ENCODE measurements around the gene ART3. TPM values are rescaled to one million over a fixed set of nuclear protein-coding genes. Genes with fewer than 3 reads are reported as not detected.

ART3 gene
- total and polyA plus RNA-seq, 2 of the 8 experiments (the other 6 are each of a cell fraction or from before 2014, with no cell fraction given), result 0.21 to 0.63 TPM

DNA sequence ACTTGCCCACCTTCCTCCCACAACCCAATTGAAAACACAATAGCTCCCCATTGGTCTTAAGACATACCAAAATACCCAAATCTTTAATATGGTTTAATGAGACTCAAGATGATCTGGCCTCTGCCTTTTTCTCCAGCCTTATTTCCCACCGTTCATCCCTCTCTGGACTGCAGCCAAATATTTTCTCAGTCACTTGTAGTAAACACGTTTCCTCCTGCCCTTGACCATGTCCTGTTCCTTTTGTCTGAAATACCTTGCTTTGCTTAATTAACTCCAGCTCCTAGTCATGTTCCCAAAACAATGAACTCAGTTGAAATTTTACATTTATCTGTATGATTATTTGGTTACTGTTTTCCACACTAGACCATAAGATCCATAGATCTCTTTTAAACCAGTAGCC is 82.1 kb downstream of the ART3 start (continued):
- TF ChIP-seq, protein P1, sequence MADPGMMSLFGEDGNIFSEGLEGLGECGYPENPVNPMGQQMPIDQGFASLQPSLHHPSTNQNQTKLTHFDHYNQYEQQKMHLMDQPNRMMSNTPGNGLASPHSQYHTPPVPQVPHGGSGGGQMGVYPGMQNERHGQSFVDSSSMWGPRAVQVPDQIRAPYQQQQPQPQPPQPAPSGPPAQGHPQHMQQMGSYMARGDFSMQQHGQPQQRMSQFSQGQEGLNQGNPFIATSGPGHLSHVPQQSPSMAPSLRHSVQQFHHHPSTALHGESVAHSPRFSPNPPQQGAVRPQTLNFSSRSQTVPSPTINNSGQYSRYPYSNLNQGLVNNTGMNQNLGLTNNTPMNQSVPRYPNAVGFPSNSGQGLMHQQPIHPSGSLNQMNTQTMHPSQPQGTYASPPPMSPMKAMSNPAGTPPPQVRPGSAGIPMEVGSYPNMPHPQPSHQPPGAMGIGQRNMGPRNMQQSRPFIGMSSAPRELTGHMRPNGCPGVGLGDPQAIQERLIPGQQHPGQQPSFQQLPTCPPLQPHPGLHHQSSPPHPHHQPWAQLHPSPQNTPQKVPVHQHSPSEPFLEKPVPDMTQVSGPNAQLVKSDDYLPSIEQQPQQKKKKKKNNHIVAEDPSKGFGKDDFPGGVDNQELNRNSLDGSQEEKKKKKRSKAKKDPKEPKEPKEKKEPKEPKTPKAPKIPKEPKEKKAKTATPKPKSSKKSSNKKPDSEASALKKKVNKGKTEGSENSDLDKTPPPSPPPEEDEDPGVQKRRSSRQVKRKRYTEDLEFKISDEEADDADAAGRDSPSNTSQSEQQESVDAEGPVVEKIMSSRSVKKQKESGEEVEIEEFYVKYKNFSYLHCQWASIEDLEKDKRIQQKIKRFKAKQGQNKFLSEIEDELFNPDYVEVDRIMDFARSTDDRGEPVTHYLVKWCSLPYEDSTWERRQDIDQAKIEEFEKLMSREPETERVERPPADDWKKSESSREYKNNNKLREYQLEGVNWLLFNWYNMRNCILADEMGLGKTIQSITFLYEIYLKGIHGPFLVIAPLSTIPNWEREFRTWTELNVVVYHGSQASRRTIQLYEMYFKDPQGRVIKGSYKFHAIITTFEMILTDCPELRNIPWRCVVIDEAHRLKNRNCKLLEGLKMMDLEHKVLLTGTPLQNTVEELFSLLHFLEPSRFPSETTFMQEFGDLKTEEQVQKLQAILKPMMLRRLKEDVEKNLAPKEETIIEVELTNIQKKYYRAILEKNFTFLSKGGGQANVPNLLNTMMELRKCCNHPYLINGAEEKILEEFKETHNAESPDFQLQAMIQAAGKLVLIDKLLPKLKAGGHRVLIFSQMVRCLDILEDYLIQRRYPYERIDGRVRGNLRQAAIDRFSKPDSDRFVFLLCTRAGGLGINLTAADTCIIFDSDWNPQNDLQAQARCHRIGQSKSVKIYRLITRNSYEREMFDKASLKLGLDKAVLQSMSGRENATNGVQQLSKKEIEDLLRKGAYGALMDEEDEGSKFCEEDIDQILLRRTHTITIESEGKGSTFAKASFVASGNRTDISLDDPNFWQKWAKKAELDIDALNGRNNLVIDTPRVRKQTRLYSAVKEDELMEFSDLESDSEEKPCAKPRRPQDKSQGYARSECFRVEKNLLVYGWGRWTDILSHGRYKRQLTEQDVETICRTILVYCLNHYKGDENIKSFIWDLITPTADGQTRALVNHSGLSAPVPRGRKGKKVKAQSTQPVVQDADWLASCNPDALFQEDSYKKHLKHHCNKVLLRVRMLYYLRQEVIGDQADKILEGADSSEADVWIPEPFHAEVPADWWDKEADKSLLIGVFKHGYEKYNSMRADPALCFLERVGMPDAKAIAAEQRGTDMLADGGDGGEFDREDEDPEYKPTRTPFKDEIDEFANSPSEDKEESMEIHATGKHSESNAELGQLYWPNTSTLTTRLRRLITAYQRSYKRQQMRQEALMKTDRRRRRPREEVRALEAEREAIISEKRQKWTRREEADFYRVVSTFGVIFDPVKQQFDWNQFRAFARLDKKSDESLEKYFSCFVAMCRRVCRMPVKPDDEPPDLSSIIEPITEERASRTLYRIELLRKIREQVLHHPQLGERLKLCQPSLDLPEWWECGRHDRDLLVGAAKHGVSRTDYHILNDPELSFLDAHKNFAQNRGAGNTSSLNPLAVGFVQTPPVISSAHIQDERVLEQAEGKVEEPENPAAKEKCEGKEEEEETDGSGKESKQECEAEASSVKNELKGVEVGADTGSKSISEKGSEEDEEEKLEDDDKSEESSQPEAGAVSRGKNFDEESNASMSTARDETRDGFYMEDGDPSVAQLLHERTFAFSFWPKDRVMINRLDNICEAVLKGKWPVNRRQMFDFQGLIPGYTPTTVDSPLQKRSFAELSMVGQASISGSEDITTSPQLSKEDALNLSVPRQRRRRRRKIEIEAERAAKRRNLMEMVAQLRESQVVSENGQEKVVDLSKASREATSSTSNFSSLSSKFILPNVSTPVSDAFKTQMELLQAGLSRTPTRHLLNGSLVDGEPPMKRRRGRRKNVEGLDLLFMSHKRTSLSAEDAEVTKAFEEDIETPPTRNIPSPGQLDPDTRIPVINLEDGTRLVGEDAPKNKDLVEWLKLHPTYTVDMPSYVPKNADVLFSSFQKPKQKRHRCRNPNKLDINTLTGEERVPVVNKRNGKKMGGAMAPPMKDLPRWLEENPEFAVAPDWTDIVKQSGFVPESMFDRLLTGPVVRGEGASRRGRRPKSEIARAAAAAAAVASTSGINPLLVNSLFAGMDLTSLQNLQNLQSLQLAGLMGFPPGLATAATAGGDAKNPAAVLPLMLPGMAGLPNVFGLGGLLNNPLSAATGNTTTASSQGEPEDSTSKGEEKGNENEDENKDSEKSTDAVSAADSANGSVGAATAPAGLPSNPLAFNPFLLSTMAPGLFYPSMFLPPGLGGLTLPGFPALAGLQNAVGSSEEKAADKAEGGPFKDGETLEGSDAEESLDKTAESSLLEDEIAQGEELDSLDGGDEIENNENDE (IDR thresholded peaks at IDR 0.05; ENCODE audit: insufficient replicate concordance, low read length), result no peak
- TF ChIP-seq POLR2A (IDR thresholded peaks at IDR 0.05; ENCODE audit: control extremely low read depth in 1 of 2, low read depth in 2 of 2, low read length in 2 of 2) (no peak), SP4 (IDR thresholded peaks at IDR 0.05; ENCODE audit: low read length) (no peak), KDM1A (IDR thresholded peaks at IDR 0.05; ENCODE audit: borderline replicate concordance, low read length) (no peak), CHD1 (IDR thresholded peaks at IDR 0.05; ENCODE audit: low read depth, low read length) (no peak), RBBP5 (IDR thresholded peaks at IDR 0.05; ENCODE audit: borderline replicate concordance, low read depth, low read length) (no peak), CBX8 (IDR thresholded peaks at IDR 0.05; ENCODE audit: borderline replicate concordance, low read depth, low read length) (no peak), HDAC2 (IDR thresholded peaks at IDR 0.05; ENCODE audit: borderline replicate concordance in 1 of 2, low read depth in 2 of 2, low read length in 2 of 2) (no peak), RFX5 (IDR thresholded peaks at IDR 0.05; ENCODE audit: borderline replicate concordance, low read depth, low read length) (no peak), TAF1 (IDR thresholded peaks at IDR 0.05; ENCODE audit: low read depth, low read length) (no peak)
- TF ChIP-seq, protein P2, sequence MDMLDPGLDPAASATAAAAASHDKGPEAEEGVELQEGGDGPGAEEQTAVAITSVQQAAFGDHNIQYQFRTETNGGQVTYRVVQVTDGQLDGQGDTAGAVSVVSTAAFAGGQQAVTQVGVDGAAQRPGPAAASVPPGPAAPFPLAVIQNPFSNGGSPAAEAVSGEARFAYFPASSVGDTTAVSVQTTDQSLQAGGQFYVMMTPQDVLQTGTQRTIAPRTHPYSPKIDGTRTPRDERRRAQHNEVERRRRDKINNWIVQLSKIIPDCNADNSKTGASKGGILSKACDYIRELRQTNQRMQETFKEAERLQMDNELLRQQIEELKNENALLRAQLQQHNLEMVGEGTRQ (IDR thresholded peaks at IDR 0.05; ENCODE audit: low read length), result no peak
